Left renal pelvis (tissue), 4 donors: ENCODE results near the gene DIO3. TPM values are rescaled to one million over a fixed set of nuclear protein-coding genes. Genes with fewer than 3 reads are reported as not detected.

Source experiments
- polyA plus RNA-seq, 4 donors: library from polyadenylated mRNA; unstranded; fragments of 120-200 nt; gene quantifications; one replicate each; pipeline ENCODE4 v1.2.1, GENCODE V29; 2013; ENCODE audit not compliant: insufficient read length in 4 of 4

Gene DIO3
- polyA plus RNA-seq, 4 donors, result 0.12 to 0.29 (median 0.15) TPM

Other genes with a start within 250 kb of the DIO3 start
- gene PPP2R5C, start 200.2 kb downstream of the DIO3 start, polyA plus RNA-seq, result 100 to 1,000 TPM in 3 of 4 donors, 10 to 100 TPM in 1; 95.6 to 121 (median 106) TPM